Measurements from ENCODE around the gene PLXNB3.

DNA sequence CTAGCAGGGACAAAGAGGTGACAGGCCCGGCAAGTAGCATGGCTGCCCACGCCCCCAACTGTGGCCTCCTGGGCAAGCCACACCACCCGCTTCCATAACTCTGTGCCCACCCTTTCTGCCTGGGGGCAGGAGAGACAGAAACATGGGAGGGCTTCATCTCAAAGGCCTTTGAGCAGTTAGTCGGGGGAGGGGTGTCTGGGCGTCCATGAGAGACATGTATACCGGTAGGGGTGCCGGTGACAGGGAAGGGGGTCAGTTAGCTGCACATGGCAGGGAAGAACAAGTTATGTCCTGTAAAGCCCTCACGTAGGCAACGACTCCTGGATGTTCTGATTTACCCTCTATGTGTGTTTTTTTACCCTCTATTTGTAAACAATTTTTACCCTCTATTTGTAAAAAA is 57.0 kb downstream of the PLXNB3 start:
- TF ChIP-seq POLR2A (IDR thresholded peaks at IDR 0.05; ENCODE audit: low read depth, low read length), result no peak
- no peak for TF ChIP-seq TAF1 (IDR thresholded peaks at IDR 0.05; ENCODE audit: low read depth, low read length)
- TF ChIP-seq POLR2AphosphoS5 (IDR thresholded peaks at IDR 0.05; ENCODE audit: low read depth, low read length), result no peak
- TF ChIP-seq SPI1 (IDR thresholded peaks at IDR 0.05; ENCODE audit: low read depth, low read length), result no peak
